BLaER1 treated with 17β-estradiol and CSF1 and Interleukin-3, amounts not matched to agents 10 nM and 100 nM (cell line): ENCODE measurements around the gene LRRC14B.

Experiments
- H3K27ac ChIP-seq, 11 experiments: shearing (Covaris generic); formaldehyde crosslinking; 2 replicates each; pipeline ENCODE4 v1.8.1; 2022
- H3K27me3 ChIP-seq, 11 experiments: shearing (Covaris generic); formaldehyde crosslinking; 2 replicates each; pipeline ENCODE4 v1.8.1; 2022
- H3K36me3 ChIP-seq, 11 experiments: shearing (Covaris generic); formaldehyde crosslinking; 2 replicates each; pipeline ENCODE4 v1.8.1; 2022
- H3K4me1 ChIP-seq, 10 experiments: shearing (Covaris generic); formaldehyde crosslinking; 2 replicates each; pipeline ENCODE4 v1.8.1; 2022
- H3K4me2 ChIP-seq, 11 experiments: shearing (Covaris generic); formaldehyde crosslinking; 2 replicates each; pipeline ENCODE4 v1.8.1; 2022
- H3K4me3 ChIP-seq, 10 experiments: shearing (Covaris generic); formaldehyde crosslinking; 2 replicates each; pipeline ENCODE4 v1.8.1; 2022
- H3K9ac ChIP-seq, 11 experiments: shearing (Covaris generic); formaldehyde crosslinking; 2 replicates each; pipeline ENCODE4 v1.8.1; 2022
- H3K9me3 ChIP-seq, 11 experiments: shearing (Covaris generic); formaldehyde crosslinking; replicated peaks in 1 of 11; 2 replicates each; pipeline ENCODE4 v1.8.1; 2022
- H4K20me1 ChIP-seq, 11 experiments: shearing (Covaris generic); formaldehyde crosslinking; 2 replicates each; pipeline ENCODE4 v1.8.1; 2022
- Cebpa-rat ChIP-seq, 11 experiments: shearing (Covaris generic); IDR thresholded peaks; 2 replicates each; pipeline ENCODE4 v1.8.1; 2022

Gene LRRC14B

DNA sequence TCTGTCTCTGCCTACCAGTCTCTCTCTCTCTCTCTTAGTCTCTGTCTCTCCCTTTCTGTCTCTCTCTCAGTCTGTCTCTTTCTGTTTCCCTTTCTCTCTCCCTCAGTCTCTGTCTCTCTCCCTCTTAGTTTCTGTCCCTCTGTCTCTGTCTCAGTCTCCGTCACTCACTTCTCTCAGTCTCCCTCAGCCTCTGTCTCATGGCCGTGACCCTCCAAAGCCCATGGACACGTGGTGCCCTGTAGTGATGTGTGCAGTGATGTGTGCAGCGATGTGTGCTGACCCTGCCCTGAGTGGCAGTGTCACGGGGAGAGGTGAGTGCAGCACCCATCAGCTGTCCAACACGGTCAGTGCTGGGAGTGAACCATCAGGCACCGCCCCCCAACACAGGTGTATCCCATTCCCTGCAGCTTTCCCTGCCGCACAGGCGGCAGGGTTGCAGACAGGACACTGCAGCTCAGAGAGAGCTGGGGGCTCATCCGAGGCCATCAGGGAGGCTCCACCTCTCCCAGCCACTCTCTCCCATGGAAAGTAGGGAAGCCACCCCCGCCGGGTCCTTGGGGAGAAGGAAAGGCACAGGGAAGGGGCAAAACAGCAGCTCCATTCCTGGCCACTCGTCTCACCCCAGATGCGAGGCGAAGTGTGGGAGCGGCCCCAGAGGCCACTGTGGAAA lies 794 bp upstream of the LRRC14B start:
- Histone ChIP-seq H3K4me2 (peak overlapping the region; percentile 65 to 100 (median 90)), H3K9me3 (peaks cover 0 to 6% (median 0%) of the 10 kb centered on the region in 11 experiments; a peak in 1 of 22 replicates), H3K9ac (peak overlapping the region in 8 of 11 experiments; percentile 20 to 83 (median 65); a peak in 16 of 22 replicates), H3K36me3 (peaks cover 0 to 19% (median 0%) of the 10 kb centered on the region in 11 experiments; a peak in 9 of 22 replicates), H3K4me1 (peaks cover 50 to 100% (median 98%) of the 10 kb centered on the region in 10 experiments), H3K27ac (peak overlapping the region in 7 of 11 experiments; percentile 26 to 85 (median 71); a peak in 14 of 22 replicates), H3K4me3 (peak overlapping the region in 9 of 10 experiments; percentile 21 to 75 (median 54); a peak in 15 of 20 replicates), H4K20me1 (peaks cover 0 to 42% (median 0%) of the 10 kb centered on the region in 11 experiments; a peak in 5 of 22 replicates), H3K27me3 (peaks cover 0 to 71% (median 0%) of the 10 kb centered on the region in 11 experiments; a peak in 11 of 22 replicates)
- TF ChIP-seq Cebpa-rat (IDR thresholded peaks at IDR 0.05), result no peak

DNA sequence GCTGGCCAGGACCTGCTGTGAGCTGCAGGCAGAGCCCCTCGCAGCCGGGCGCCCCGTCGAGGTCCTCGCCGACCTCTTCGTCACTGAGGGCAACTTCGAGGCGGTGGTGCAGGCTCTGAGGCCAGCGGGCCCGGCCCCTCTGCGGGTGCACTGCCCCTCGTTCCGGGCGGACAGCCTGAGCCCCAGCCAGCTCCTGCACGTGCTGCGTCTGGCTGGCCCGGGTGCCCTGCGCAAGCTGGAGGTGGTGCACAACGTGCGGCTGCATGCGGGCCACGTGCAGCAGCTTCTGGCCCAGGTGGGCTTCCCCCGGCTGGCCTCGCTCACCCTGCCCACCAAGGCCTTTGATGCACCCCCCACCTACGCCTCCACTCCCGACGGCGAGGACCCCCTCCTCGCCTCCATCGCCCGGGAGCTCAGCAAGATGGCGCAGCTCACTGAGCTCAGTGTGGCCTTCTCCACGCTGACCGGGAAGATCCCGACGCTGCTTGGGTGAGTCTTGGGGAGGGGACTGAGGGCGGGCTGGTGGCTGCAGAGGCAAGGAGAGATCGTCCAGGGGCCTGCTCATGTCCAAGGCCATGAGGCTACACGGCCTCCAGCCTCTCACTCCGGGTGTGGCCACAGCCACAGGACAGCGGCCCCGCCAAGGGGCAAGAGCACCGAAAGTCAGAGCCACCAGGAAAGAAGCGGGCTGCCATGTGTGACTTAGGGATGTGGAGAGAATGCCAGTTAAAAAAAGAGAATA lies 825 bp downstream of the LRRC14B start:
- Histone ChIP-seq H4K20me1 (peaks cover 0 to 42% (median 0%) of the 10 kb centered on the region in 11 experiments; a peak in 6 of 22 replicates), H3K27me3 (peaks cover 0 to 57% (median 0%) of the 10 kb centered on the region in 11 experiments; a peak in 11 of 22 replicates), H3K4me1 (peaks cover 45 to 92% (median 89%) of the 10 kb centered on the region in 10 experiments), H3K4me2 (peak overlapping the region; percentile 65 to 100 (median 90)), H3K9me3 (peaks cover 0 to 6% (median 0%) of the 10 kb centered on the region in 11 experiments; a peak in 1 of 22 replicates), H3K4me3 (peak overlapping the region; percentile 21 to 75 (median 52); a peak in 19 of 20 replicates), H3K27ac (peak overlapping the region in 7 of 11 experiments; percentile 36 to 85 (median 71); a peak in 13 of 22 replicates), H3K36me3 (peaks cover 0 to 28% (median 0%) of the 10 kb centered on the region in 11 experiments; a peak in 9 of 22 replicates), H3K9ac (peak overlapping the region in 6 of 11 experiments; percentile 40 to 83 (median 76); a peak in 12 of 22 replicates)
- no peak for TF ChIP-seq Cebpa-rat (IDR thresholded peaks at IDR 0.05)

DNA sequence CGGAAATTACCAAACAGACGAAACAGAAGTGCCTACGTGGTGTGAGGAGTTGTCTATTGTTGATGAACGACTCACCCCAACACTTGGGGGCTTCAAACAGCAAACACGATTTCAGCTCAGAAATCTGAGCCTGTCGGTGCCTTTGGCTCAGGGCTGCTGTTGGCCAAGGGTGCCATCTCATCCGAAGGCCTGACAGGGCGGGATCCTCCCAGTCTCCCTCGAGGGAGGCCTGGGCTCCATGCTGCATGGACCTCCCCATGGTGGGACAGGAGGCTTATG lies 1.3 kb downstream of the LRRC14B start:
- Histone ChIP-seq H3K4me1 (peaks cover 45 to 87% (median 84%) of the 10 kb centered on the region in 10 experiments), H3K27ac (peak overlapping the region in 7 of 11 experiments; percentile 36 to 85 (median 71); a peak in 14 of 22 replicates)

DNA sequence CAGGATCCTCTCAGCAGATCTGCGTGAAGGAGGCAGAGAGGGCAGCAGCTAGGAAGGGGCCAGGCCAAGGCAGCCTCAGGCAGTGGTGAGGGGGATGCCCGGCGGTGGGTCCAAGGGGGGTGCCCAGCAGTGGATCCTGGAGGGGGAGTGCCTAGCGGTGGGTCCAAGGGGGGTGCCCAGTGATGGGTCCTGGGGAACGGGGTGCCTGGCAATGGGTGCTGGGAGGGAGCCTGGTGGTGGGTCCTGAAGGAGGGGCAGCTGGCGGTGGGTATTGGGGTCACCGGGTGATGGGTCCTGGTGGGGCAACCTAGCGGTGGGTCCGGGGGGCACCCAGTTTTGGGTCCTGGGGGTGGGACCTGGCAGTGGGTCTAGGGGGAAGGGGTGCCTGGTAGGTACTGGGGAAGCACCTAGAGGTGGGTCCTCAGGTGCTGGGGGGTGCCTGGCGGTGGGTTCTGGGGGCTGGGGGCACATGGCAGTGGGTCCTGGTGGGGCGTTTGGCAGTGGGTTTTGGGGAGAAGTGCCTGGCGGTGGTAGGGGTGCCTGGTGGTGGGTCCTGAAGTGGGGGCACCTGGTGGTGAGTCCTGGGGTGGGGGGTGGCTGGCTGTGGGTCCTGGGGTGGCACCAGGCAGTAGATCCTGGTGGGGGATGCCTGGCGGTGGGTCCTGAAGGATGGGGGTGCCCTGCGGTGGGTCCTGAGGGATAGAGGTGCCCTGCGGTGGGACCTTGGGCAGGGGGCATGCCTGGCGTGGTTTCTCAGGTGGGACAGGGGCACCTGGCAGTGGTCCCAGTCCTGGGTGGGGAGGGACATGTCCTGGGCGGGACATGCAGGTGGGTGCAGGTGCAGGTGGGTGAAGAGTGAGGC lies 1.9 kb downstream of the LRRC14B start:
- Histone ChIP-seq H3K9me3 (peaks cover 0 to 6% (median 0%) of the 10 kb centered on the region in 11 experiments; a peak in 1 of 22 replicates), H3K4me3 (peak overlapping the region in 6 of 10 experiments; percentile 35 to 75 (median 58); a peak in 11 of 20 replicates), H3K27ac (peak overlapping the region in 6 of 11 experiments; percentile 57 to 85 (median 76); a peak in 14 of 22 replicates), H3K27me3 (peaks cover 0 to 50% (median 0%) of the 10 kb centered on the region in 11 experiments; a peak in 11 of 22 replicates), H3K36me3 (peaks cover 0 to 33% (median 2%) of the 10 kb centered on the region in 11 experiments; a peak in 10 of 22 replicates), H3K9ac (peak overlapping the region in 6 of 11 experiments; percentile 40 to 83 (median 76); a peak in 12 of 22 replicates), H3K4me2 (peak overlapping the region; percentile 65 to 100 (median 90)), H4K20me1 (peaks cover 0 to 36% (median 0%) of the 10 kb centered on the region in 11 experiments; a peak in 6 of 22 replicates), H3K4me1 (peaks cover 40 to 83% (median 79%) of the 10 kb centered on the region in 10 experiments)
- no peak for TF ChIP-seq Cebpa-rat (IDR thresholded peaks at IDR 0.05)

More for the DNA sequence above, 1.3 kb downstream of the LRRC14B start:
- Histone ChIP-seq H4K20me1 (peaks cover 0 to 39% (median 0%) of the 10 kb centered on the region in 11 experiments; a peak in 6 of 22 replicates), H3K36me3 (peaks cover 0 to 31% (median 0%) of the 10 kb centered on the region in 11 experiments; a peak in 9 of 22 replicates), H3K27me3 (peaks cover 0 to 55% (median 0%) of the 10 kb centered on the region in 11 experiments; a peak in 11 of 22 replicates), H3K9ac (peak overlapping the region in 6 of 11 experiments; percentile 40 to 83 (median 76); a peak in 11 of 22 replicates), H3K9me3 (peaks cover 0 to 6% (median 0%) of the 10 kb centered on the region in 11 experiments; a peak in 1 of 22 replicates), H3K4me2 (peak overlapping the region; percentile 65 to 100 (median 90)), H3K4me3 (peak overlapping the region in 6 of 10 experiments; percentile 35 to 75 (median 58); a peak in 11 of 20 replicates)
- no peak for TF ChIP-seq Cebpa-rat (IDR thresholded peaks at IDR 0.05)

DNA sequence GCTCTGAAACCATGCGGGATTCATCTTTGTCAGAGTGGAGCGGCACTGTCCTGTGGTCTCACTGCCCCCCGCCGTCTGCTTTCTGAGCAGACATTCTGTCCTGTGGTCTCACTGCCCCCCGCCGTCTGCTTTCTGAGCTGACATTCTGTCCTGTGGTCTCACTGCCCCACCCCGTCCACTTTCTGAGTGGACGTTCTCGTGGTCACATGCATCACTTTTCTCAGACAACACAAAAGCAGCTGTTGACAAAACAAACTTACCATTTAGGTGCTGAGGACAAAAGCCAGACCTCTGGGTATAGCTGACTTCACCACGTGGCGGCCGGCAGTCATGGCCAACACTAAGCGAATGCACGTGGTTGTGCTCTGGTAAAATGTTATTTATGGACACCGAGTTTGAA lies 2.8 kb downstream of the LRRC14B start:
- H4K20me1 ChIP-seq, result peaks cover 0 to 39% (median 0%) of the 10 kb centered on the region in 11 experiments; a peak in 6 of 22 replicates
- TF ChIP-seq Cebpa-rat (IDR thresholded peaks at IDR 0.05), result no peak

DNA sequence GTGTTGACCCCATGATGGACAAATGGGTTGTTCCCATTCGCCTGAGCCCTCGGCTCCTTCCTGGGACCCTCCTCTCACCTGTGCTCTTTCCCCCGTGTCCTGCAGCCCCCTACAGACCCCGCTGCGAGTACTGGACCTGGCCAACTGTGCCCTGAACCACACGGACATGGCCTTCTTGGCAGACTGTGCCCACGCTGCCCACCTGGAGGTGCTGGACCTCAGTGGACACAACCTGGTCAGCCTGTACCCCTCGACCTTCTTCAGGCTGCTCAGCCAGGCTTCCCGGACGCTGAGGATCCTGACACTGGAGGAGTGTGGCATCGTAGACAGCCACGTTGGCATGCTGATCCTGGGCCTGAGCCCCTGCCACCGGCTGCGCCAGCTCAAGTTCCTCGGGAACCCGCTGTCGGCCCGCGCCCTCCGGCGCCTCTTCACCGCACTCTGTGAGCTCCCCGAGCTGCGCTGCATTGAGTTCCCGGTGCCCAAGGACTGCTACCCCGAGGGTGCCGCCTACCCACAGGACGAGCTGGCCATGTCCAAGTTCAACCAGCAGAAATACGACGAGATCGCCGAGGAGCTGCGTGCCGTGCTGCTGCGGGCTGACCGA lies 3.4 kb downstream of the LRRC14B start:
- Histone ChIP-seq H3K36me3 (peaks cover 0 to 42% (median 5%) of the 10 kb centered on the region in 11 experiments; a peak in 11 of 22 replicates), H3K4me1 (peaks cover 31 to 82% (median 71%) of the 10 kb centered on the region in 10 experiments), H3K9ac (peak overlapping the region in 4 of 11 experiments; percentile 17 to 83 (median 80); a peak in 5 of 22 replicates), H3K9me3 (peaks cover 0 to 6% (median 0%) of the 10 kb centered on the region in 11 experiments; a peak in 1 of 22 replicates), H3K27me3 (peaks cover 0 to 41% (median 0%) of the 10 kb centered on the region in 11 experiments; a peak in 11 of 22 replicates), H3K27ac (peak overlapping the region in 4 of 11 experiments; percentile 4 to 85 (median 50); a peak in 4 of 22 replicates), H4K20me1 (peaks cover 0 to 42% (median 2%) of the 10 kb centered on the region in 11 experiments; a peak in 10 of 22 replicates), H3K4me3 (peak overlapping the region in 2 of 10 experiments; percentile 73 to 75; a peak in 3 of 20 replicates), H3K4me2 (peak overlapping the region in 7 of 11 experiments; percentile 20 to 100 (median 90); a peak in 13 of 22 replicates)
- no peak for TF ChIP-seq Cebpa-rat (IDR thresholded peaks at IDR 0.05)

More for the DNA sequence above, 2.8 kb downstream of the LRRC14B start:
- Histone ChIP-seq H3K4me2 (peak overlapping the region in 9 of 11 experiments; percentile 82 to 100 (median 95); a peak in 16 of 22 replicates), H3K9ac (peak overlapping the region in 5 of 11 experiments; percentile 29 to 83 (median 79); a peak in 9 of 22 replicates), H3K27me3 (peaks cover 0 to 47% (median 0%) of the 10 kb centered on the region in 11 experiments; a peak in 11 of 22 replicates), H3K27ac (peak overlapping the region in 5 of 11 experiments; percentile 57 to 85 (median 81); a peak in 6 of 22 replicates), H3K36me3 (peaks cover 0 to 42% (median 5%) of the 10 kb centered on the region in 11 experiments; a peak in 11 of 22 replicates), H3K4me1 (peaks cover 31 to 83% (median 72%) of the 10 kb centered on the region in 10 experiments), H3K4me3 (peak overlapping the region in 4 of 10 experiments; percentile 50 to 75 (median 68); a peak in 7 of 20 replicates), H3K9me3 (peaks cover 0 to 6% (median 0%) of the 10 kb centered on the region in 11 experiments; a peak in 1 of 22 replicates)
